ENCODE measurements around the gene RSPH1. TPM values are rescaled to one million over a fixed set of nuclear protein-coding genes. Genes with fewer than 3 reads are reported as not detected.
A peak's percentile ranks its signal among the peaks of the same experiment; 100 is the strongest.

The RSPH1 gene
- total RNA-seq, 2 experiments from 2014 or later, result not detected

DNA sequence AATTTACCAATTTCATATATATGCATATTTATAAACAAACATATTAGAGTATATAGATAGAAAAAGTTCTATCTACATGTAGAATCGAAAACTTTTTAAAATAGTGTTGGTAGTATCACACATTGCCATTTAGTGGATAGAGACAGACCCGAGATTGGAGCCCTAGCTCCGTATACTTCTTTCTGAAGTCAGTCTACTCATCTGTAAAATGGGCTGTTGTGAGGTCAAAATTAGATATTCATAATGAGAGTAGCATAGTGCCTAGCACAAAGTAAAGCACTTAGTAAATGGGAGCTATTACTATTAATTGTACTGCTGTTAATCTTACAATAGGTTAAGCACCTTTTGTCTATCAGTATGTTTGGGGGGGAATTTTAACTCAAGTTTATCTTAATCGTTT is 4.2 kb upstream of the RSPH1 start:
- DNase-seq (no peak), ATAC-seq (no peak)
- Mint-ChIP-seq H3K9me3 (ENCODE audit: low read depth) (no peaks in the 10 kb centered on the region), H3K27ac (no peak overlapping the region), H3K36me3 (no peaks in the 10 kb centered on the region), H3K4me1 (peaks cover 27% of the 10 kb centered on the region), H3K4me3 (no peak overlapping the region), H3K27me3 (peaks cover 8% of the 10 kb centered on the region)
- CTCF ChIA-PET, result interaction anchor here (1.1 to 2.2 kb wide), 3 partner anchors 13 to 33 kb away, joined by 5 to 6 read pairs (median 5); partner anchors contain the start of gene SLC37A1

DNA sequence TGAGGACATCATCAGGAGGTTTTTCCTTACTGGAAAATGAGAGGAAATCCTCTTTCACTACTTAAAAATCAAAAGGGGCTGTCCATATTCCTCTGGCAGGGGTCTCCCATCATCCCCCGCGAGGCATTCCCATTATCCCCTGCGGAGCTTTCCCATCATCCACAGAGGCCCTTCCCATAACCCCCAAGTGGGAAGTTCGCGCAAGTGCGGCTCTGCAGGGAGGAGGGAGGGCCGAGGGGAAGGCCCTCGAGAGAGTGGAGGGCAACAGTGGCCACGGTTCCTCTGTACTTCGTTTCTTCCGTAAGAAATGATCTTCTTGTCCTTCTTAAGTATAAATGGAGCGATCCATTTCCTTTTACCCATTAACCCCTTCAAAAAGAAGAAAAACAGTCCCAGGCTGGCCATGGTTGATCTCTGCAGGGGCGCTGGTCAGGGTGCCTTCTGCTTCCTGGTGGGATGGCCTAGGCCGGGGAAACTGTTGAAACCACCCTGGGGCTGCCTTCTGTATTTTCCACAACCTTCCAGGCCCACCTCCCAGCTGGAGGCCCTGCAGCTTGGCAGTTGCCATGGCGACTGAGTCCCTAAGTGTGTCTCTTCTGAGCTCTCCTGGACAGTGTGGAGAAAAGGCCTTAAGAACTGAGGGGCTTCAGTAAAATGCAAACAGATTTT is 3.6 kb upstream of the RSPH1 start:
- ATAC-seq (no peak), DNase-seq (peak; percentile 28)
- Mint-ChIP-seq H3K4me1 (peaks cover 27% of the 10 kb centered on the region), H3K4me3 (no peak overlapping the region), H3K27me3 (peaks cover 13% of the 10 kb centered on the region), H3K9me3 (ENCODE audit: low read depth) (no peaks in the 10 kb centered on the region), H3K36me3 (no peaks in the 10 kb centered on the region), H3K27ac (no peak overlapping the region)
- CTCF ChIA-PET, result interaction anchor here (1.8 to 2.2 kb wide), 2 partner anchors 12 to 14 kb away, joined by 5 to 6 read pairs; partner anchors contain the start of gene SLC37A1

DNA sequence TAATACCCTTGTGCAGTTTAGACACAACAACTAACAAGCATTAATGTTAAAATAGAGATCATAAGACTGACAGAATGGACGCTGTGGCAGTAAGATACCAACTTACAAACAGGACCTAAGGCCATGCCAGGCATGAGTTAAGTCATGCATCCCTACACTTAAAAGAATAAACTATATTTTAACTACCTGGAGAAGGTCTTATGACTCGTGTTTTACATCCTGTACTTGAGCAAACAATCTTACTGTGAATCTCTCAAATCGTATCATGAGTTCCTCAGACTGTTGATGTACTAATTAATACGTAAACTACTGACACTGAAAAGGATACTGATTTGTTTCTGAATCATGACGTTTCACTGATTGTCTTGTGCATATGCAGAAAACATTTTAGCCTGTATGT is 2.0 kb upstream of the RSPH1 start:
- no peak for DNase-seq
- Mint-ChIP-seq H3K4me1 (peaks cover 16% of the 10 kb centered on the region), H3K27ac (no peak overlapping the region), H3K9me3 (ENCODE audit: low read depth) (no peaks in the 10 kb centered on the region), H3K27me3 (peaks cover 15% of the 10 kb centered on the region), H3K4me3 (no peak overlapping the region), H3K36me3 (no peaks in the 10 kb centered on the region)
- CTCF ChIA-PET, result no interaction called here
- no peak for ATAC-seq

DNA sequence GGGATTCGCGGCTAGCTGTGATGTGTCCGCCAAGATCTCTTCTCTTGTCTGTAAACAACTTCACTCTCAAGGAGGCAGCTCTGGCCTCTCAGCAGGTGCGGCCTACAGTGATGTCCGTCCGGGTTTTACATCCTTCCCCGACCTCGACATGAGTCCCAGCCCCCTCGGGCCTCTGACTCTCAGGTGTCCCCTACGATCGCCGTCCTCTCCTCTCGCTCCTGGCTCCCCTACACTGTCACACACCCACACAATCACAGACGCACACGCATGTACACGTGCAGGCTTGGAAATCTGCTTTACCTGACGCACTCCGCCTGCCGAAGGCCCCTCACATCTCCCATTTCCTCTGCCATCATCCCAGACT is 797 bp upstream of the RSPH1 start:
- Mint-ChIP-seq H3K36me3 (no peaks in the 10 kb centered on the region), H3K27me3 (peaks cover 26% of the 10 kb centered on the region), H3K4me1 (peaks cover 14% of the 10 kb centered on the region), H3K4me3 (peak overlapping the region; percentile 74), H3K9me3 (ENCODE audit: low read depth) (no peaks in the 10 kb centered on the region), H3K27ac (peak overlapping the region; percentile 83)
- DNase-seq, result peak; percentile 40
- CTCF ChIA-PET, result interaction anchor here (1.4 to 1.6 kb wide), 2 partner anchors 30 to 40 kb away, joined by 5 read pairs; no protein-coding TSS in a partner anchor
- ATAC-seq, result no peak

DNA sequence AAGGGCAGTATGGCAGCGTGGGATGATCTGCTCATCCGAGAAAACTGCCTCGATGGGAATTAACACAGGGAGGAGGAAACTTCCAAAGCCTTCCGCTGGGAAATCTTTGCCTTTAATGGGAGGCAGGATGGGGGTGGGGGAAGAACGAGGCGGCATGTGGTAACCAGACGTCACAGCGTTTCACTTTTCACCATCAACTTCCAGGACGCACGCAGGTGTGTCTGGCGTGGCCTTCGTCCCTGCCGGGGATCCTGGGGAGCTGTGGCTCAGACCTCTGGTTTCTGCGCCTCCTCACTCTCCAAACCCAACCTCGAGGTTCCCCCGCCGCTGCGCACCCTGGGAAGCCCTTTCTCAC is 282 bp downstream of the RSPH1 start:
- peak overlapping the region; percentile 54 for H3K27ac Mint-ChIP-seq
- DNase-seq, result no peak
- H3K4me1 Mint-ChIP-seq, result peaks cover 14% of the 10 kb centered on the region
- CTCF ChIA-PET, result interaction anchor here (1.4 to 1.6 kb wide), 3 partner anchors 28 to 185 kb away, joined by 4 to 5 read pairs (median 5); no protein-coding TSS in a partner anchor
- no peaks in the 10 kb centered on the region for H3K9me3 Mint-ChIP-seq (ENCODE audit: low read depth)
- peak overlapping the region; percentile 74 for H3K4me3 Mint-ChIP-seq
- H3K36me3 Mint-ChIP-seq, result no peaks in the 10 kb centered on the region
- H3K27me3 Mint-ChIP-seq, result peaks cover 33% of the 10 kb centered on the region
- no peak for ATAC-seq

DNA sequence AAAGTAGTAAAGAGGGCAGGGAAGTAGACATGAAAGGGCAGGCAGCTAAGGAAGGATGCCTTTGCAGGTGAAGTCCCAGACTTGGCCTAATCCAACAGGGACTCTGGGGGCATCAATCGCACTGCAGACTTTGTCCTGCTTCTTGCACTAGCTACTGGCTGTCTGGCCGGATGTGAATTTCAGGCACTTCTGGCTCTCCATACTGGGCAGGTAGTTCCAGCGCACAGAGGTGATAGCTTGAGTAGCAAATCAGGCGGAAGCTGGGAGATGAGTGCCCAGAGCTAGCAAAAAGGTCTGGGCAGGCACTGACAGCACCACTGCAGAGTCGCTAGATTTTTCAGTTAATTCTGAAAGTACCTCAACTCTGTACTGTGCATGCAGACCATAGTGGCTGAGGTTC is 997 bp downstream of the RSPH1 start:
- H3K4me3 Mint-ChIP-seq, result no peak overlapping the region
- H3K9me3 Mint-ChIP-seq (ENCODE audit: low read depth), result no peaks in the 10 kb centered on the region
- H3K27ac Mint-ChIP-seq, result no peak overlapping the region
- H3K27me3 Mint-ChIP-seq, result peaks cover 33% of the 10 kb centered on the region
- ATAC-seq, result no peak
- CTCF ChIA-PET, result interaction anchor here (1.5 kb wide), 1 partner anchor 185 kb away, joined by 4 read pairs; no protein-coding TSS in a partner anchor
- no peaks in the 10 kb centered on the region for H3K36me3 Mint-ChIP-seq
- peak; percentile 38 for DNase-seq
- peaks cover 16% of the 10 kb centered on the region for H3K4me1 Mint-ChIP-seq

DNA sequence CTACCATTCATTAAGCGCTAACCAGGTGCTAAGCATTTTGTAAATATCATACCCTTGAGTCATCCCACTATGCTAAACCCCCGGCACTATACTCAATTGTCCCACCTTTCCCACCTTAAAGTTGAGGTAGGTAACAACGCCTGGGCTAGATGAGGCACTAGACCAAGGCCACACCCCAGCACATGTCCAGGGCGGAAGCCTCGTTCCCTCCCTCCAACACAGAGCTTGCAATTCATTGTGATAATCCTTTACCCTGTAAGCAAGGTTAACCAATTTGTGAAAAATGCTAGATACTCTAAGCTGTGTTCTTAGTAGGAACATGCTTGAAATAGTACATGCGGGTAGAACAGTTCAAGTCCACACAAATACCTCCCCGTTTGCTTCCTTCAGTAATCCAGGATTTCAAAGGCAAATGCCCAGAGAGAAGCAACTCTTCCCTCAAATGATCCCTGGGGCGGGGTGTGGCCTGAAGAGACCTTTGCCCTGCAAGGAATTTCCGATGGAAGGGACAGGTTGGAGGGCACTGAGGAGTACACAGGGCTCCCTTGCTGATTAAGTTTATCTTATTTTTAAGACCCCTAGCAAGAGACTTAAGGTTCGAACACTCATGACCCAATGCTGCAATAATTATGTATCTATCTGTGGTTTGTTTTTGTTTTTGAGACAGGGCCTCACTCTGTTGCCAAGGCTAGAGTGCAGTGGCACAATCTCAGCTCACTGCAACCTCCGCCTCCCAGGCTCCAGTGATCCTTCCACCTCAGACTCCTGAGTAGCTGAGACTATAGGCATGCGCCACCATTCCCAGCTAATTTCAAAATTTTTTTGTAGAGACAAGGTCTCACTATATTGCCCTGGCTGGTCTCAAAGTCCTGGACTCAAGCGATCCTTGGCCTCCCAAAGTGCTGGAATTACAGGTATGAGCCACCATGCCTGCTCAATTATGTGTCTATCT is 2.6 kb downstream of the RSPH1 start:
- Mint-ChIP-seq H3K27ac (no peak overlapping the region), H3K4me1 (peaks cover 16% of the 10 kb centered on the region), H3K36me3 (no peaks in the 10 kb centered on the region), H3K9me3 (ENCODE audit: low read depth) (no peaks in the 10 kb centered on the region), H3K27me3 (peaks cover 31% of the 10 kb centered on the region), H3K4me3 (no peak overlapping the region)
- ATAC-seq (no peak), DNase-seq (no peak)
- CTCF ChIA-PET, result interaction anchor here (0.6 kb wide), 1 partner anchor 184 kb away, joined by 3 read pairs; no protein-coding TSS in a partner anchor

DNA sequence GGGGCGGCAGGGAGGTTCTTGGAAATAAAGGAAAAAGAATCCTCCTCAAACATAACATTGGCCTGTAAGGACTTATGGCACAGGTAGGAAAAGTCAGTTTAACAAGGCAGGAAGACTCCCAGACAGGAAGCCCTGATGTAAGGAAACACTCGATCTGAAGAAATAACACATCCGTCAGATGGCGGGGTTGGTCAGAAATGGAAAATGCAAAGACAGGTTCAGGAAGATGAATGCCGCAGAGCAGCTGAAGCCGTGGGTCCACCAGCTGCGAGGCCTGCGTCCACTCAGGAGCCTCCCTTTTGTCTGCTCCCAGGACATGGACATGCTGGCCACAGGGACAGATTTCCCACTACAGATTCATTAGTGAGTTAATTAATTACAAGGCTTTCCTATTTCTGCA is 3.8 kb downstream of the RSPH1 start:
- Mint-ChIP-seq H3K27me3 (peaks cover 39% of the 10 kb centered on the region), H3K9me3 (ENCODE audit: low read depth) (no peaks in the 10 kb centered on the region), H3K4me1 (peaks cover 15% of the 10 kb centered on the region), H3K4me3 (no peak overlapping the region), H3K36me3 (no peaks in the 10 kb centered on the region), H3K27ac (no peak overlapping the region)
- no peak for DNase-seq
- no peak for ATAC-seq
- CTCF ChIA-PET, result no interaction called here

DNA sequence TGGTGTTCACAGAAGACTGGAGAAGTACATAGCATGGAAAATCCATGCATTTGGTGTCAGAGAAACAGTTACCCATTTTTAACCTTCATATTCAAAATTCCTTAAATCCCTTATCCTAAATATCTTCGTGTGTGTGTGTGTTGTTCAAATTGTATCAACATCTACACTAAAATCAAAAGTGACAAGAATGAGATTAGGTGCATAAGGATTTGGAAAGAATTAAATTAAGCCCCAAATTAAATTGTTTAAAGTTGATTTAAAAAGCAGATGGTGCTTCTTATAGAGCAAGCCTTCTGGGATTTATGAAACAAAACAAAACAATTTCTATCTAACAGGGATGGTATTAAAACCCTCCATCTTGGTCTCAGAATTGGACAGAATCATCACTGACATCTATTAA is 4.7 kb downstream of the RSPH1 start:
- H3K36me3 Mint-ChIP-seq, result no peaks in the 10 kb centered on the region
- no peaks in the 10 kb centered on the region for H3K9me3 Mint-ChIP-seq (ENCODE audit: low read depth)
- no peak overlapping the region for H3K4me3 Mint-ChIP-seq
- CTCF ChIA-PET, result no interaction called here
- ATAC-seq (no peak), DNase-seq (no peak)
- H3K4me1 Mint-ChIP-seq, result peaks cover 9% of the 10 kb centered on the region
- H3K27me3 Mint-ChIP-seq, result peaks cover 47% of the 10 kb centered on the region
- no peak overlapping the region for H3K27ac Mint-ChIP-seq

DNA sequence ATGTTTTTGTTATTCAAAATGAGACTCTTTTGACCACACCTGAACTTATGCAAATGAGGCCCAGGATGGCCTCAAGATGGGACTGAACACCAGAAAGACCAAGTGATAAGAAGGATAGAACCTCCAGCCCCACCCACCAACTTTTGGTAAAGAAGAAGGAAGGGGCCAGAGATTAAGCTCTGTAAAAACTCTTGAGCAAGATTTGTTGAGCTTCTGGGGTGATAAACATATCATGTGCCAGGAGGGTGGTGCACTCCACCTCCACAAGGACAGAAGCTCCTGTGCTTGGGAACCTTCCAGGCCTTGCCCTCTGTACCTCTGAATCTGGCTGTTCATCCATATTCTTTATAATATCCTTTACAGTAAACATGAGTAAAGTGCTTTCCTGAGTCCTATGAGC is 5.3 kb downstream of the RSPH1 start:
- Mint-ChIP-seq H3K36me3 (no peaks in the 10 kb centered on the region), H3K27ac (no peak overlapping the region), H3K9me3 (ENCODE audit: low read depth) (no peaks in the 10 kb centered on the region), H3K4me3 (no peak overlapping the region), H3K4me1 (peaks cover 5% of the 10 kb centered on the region), H3K27me3 (peaks cover 52% of the 10 kb centered on the region)
- DNase-seq (no peak), ATAC-seq (no peak)
- CTCF ChIA-PET, result no interaction called here

DNA sequence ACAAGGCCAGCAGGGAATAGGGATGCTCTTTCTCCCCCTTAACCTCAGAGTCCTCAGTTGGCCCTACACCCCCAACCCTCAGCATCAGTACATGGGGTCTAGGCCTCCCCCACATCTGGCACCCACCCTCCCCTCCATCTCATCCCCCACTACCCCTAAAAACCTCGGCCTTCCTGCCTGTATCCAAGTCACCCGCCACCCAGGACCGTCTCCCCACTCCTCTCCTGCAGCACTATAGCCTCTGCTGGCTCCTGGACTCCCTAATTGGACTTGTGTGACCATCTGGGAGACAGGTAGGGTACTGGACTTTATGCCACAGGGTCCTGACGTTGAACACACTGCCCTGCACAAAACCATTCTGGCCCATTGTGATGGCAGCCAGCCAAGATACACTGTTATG is 6.0 kb downstream of the RSPH1 start:
- Mint-ChIP-seq H3K36me3 (no peaks in the 10 kb centered on the region), H3K4me1 (peaks cover 1% of the 10 kb centered on the region), H3K27ac (no peak overlapping the region), H3K27me3 (peaks cover 48% of the 10 kb centered on the region), H3K4me3 (no peak overlapping the region), H3K9me3 (ENCODE audit: low read depth) (no peaks in the 10 kb centered on the region)
- ATAC-seq (no peak), DNase-seq (no peak)
- CTCF ChIA-PET, result no interaction called here

DNA sequence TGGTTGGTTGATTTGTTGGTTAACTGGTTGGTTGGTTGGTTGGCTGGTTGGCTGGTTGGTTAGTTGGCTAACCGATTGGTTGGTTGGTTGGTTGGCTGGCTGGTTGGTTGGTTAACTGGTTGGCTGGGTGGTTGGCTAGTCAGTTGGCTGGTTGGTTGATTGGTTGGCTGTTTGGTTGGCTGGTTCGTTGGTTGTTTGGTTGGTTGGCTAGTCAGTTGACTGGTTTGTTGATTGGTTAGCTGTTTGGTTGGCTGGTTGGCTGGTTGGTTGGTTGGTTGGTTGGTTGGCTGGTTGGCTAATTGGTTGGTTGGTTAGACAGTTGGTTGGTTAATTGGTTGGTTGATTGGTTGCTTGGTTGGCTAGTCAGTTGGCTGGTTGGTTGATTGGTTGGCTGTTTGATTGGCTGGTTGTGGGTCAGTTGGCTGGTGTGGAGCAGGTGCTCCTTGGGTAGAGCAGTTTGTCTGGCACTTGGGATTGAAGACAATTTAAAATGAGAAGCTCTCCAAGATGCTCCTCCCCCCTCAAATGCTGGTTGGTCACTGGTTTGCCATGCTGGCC is 6.9 kb downstream of the RSPH1 start:
- DNase-seq (no peak), ATAC-seq (no peak)
- Mint-ChIP-seq H3K27ac (no peak overlapping the region), H3K36me3 (no peaks in the 10 kb centered on the region), H3K4me1 (peaks cover 1% of the 10 kb centered on the region), H3K9me3 (ENCODE audit: low read depth) (no peaks in the 10 kb centered on the region), H3K27me3 (peaks cover 48% of the 10 kb centered on the region), H3K4me3 (no peak overlapping the region)
- CTCF ChIA-PET, result no interaction called here

DNA sequence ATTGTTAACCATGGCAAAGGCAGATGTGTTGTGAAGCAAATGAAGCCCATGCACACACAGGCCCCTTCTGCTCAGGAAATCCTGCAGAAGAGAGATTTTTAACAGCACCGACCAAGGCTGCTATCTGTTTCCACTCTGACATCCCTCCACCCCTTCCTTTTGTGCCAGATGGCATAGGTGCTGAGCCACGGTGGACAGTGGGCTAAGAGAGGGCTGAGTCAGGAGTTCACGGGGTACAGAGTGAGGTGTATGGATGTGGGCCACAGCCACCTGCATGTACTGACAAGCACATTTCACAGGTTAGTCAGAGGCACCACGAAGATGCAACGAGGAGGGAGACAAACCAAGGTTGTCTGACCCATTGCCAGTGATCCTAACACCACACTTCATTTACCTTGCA is 9.5 kb downstream of the RSPH1 start:
- Mint-ChIP-seq H3K27ac (no peak overlapping the region), H3K36me3 (no peaks in the 10 kb centered on the region), H3K4me3 (no peak overlapping the region), H3K9me3 (ENCODE audit: low read depth) (no peaks in the 10 kb centered on the region), H3K4me1 (peaks cover 1% of the 10 kb centered on the region), H3K27me3 (peaks cover 44% of the 10 kb centered on the region)
- ATAC-seq, result no peak
- CTCF ChIA-PET, result interaction anchor here (1.0 to 2.0 kb wide), 3 partner anchors 14 to 50 kb away, joined by 4 to 5 read pairs (median 5); no protein-coding TSS in a partner anchor
- DNase-seq, result no peak

Data from activated CD8-positive, alpha-beta memory T cell treated with anti-CD3 and anti-CD28 coated beads, Interleukin-2, amount 10 ng/mL, durations not matched to agents 7 days and 5 days (primary cell).